NT2/D1 (cell line): ENCODE measurements around the gene TTPAL.

Source experiments
- SUZ12 ChIP-seq: IDR thresholded peaks from 2 replicates; pipeline ENCODE4 v1.6.1; 2011; ENCODE audit not compliant: insufficient read length, insufficient read depth; ENCODE audit errors: extremely low read depth
- YY1 ChIP-seq: IDR thresholded peaks from 2 replicates; pipeline ENCODE4 v1.6.1; 2011; ENCODE audit not compliant: insufficient read length, insufficient read depth

GRCh38 chr20:44427804-44428173 lies 47.9 kb upstream of the TTPAL start:
- no peak for TF ChIP-seq YY1
- TF ChIP-seq SUZ12, result no peak
